ENCODE measurements around the gene HSFX3.
A peak's percentile ranks its signal among the peaks of the same experiment; 100 is the strongest.
"Not testable (repeated sequence)": the region's sequence is repeated elsewhere in the genome, so short reads cannot be mapped to it uniquely, and the experiment has no call there.

Gene HSFX3

DNA sequence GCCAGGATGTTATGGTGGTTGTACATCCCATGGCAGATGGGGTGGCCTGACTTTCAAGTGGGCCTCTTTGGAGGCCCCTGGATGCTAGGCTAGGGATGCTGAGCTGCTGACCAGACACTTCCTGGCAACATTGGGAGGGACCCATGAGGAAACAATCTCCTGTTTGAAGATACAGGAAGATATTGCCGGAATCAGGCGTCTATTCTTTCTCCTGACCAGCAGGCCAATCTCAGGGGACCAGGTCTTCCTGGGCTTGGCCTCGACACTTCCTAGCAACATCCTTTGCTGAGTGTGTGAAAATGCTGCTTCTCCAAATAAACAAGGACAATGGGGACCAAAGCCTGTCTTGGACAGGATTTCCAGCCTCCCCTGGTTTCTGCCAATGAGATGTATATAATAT, 1.9 kb downstream of the HSFX3 start:
- H3K4me3 ChIP-seq (IDR thresholded peaks at IDR 0.05; ENCODE audit: insufficient read depth, low read depth, low read length); H3K36me3 ChIP-seq (ENCODE audit: insufficient read depth); H3K27ac ChIP-seq; H4K20me1 ChIP-seq (ENCODE audit: insufficient read depth); H2AFZ ChIP-seq (ENCODE audit: low read depth); H3K27me3 ChIP-seq (ENCODE audit: insufficient read depth, low read depth); H3K4me1 ChIP-seq (ENCODE audit: low read depth, poor library complexity, severe bottlenecking); H3K79me2 ChIP-seq (ENCODE audit: insufficient read depth, low read depth); H3K4me2 ChIP-seq; H3K9ac ChIP-seq: not testable (repeated sequence)

- H3K36me3 ChIP-seq (ENCODE audit: insufficient read depth), result not testable (repeated sequence)
Measured at GRCh38 chrX:149546962-149547361, 2.8 kb downstream of the HSFX3 start.

GRCh38 chrX:149545545-149546543, 3.9 kb downstream of the HSFX3 start:
- H3K4me3 ChIP-seq (IDR thresholded peaks at IDR 0.05; ENCODE audit: insufficient read depth, low read depth, low read length); H3K9ac ChIP-seq; H4K20me1 ChIP-seq (ENCODE audit: insufficient read depth); H3K4me1 ChIP-seq (ENCODE audit: low read depth, poor library complexity, severe bottlenecking); H3K36me3 ChIP-seq (ENCODE audit: insufficient read depth); H3K27me3 ChIP-seq (ENCODE audit: insufficient read depth, low read depth); H3K27ac ChIP-seq; H2AFZ ChIP-seq (ENCODE audit: low read depth); H3K79me2 ChIP-seq (ENCODE audit: insufficient read depth, low read depth); H3K4me2 ChIP-seq: not testable (repeated sequence)

More at GRCh38 chrX:149546962-149547361, 2.8 kb downstream of the HSFX3 start:
- not testable (repeated sequence) for H3K9ac ChIP-seq; H3K27ac ChIP-seq; H3K27me3 ChIP-seq (ENCODE audit: insufficient read depth, low read depth); H3K79me2 ChIP-seq (ENCODE audit: insufficient read depth, low read depth); H4K20me1 ChIP-seq (ENCODE audit: insufficient read depth); H3K4me2 ChIP-seq; H2AFZ ChIP-seq (ENCODE audit: low read depth); H3K4me1 ChIP-seq (ENCODE audit: low read depth, poor library complexity, severe bottlenecking); H3K4me3 ChIP-seq (IDR thresholded peaks at IDR 0.05; ENCODE audit: insufficient read depth, low read depth, low read length)

DNA sequence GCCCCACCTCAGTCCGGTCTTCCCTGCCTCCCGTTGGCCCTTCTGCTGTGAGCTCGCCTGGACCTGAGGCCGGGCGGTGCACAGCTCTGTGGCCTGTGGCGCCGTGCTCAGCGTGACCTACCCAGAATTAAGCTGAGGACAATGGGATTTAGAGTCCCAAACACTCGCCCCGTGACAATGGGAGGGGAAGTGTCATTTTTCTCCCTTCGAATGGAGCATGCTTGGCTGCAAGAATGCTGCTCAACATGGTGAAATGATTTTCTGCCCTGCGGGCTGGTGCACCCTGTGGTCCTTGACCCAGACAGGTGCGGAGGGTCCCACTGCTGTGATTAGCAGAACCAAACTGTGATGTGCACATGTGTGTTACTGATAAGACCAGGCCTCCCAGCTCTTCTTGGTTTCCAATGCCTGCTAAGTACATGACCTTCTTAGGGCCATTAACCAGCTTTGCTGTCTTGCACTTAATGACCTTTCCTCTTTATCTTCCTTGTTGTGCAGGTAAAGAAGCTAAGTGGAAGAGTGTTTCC, 8.1 kb downstream of the HSFX3 start:
- Histone ChIP-seq H4K20me1 (ENCODE audit: insufficient read depth) (no peaks in the 10 kb centered on the region), H3K79me2 (ENCODE audit: insufficient read depth, low read depth) (peaks cover 5% of the 10 kb centered on the region; the same call in 1 of the 2 replicates), H3K4me2 (peak overlapping the region; percentile 84), H3K4me1 (ENCODE audit: low read depth, poor library complexity, severe bottlenecking) (no peaks in the 10 kb centered on the region), H3K9ac (peak overlapping the region; percentile 89), H3K27me3 (ENCODE audit: insufficient read depth, low read depth) (no peaks in the 10 kb centered on the region), H2AFZ (ENCODE audit: low read depth) (peak overlapping the region; percentile 69; the same call in 1 of the 2 replicates), H3K4me3 (IDR thresholded peaks at IDR 0.05; ENCODE audit: insufficient read depth, low read depth, low read length) (no peak overlapping the region), H3K27ac (peak overlapping the region; percentile 93), H3K36me3 (ENCODE audit: insufficient read depth) (no peaks in the 10 kb centered on the region)
- TF ChIP-seq, protein P1, sequence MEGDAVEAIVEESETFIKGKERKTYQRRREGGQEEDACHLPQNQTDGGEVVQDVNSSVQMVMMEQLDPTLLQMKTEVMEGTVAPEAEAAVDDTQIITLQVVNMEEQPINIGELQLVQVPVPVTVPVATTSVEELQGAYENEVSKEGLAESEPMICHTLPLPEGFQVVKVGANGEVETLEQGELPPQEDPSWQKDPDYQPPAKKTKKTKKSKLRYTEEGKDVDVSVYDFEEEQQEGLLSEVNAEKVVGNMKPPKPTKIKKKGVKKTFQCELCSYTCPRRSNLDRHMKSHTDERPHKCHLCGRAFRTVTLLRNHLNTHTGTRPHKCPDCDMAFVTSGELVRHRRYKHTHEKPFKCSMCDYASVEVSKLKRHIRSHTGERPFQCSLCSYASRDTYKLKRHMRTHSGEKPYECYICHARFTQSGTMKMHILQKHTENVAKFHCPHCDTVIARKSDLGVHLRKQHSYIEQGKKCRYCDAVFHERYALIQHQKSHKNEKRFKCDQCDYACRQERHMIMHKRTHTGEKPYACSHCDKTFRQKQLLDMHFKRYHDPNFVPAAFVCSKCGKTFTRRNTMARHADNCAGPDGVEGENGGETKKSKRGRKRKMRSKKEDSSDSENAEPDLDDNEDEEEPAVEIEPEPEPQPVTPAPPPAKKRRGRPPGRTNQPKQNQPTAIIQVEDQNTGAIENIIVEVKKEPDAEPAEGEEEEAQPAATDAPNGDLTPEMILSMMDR (conservative IDR thresholded peaks at IDR 0.05; ENCODE audit: low read depth, low read length), result no peak

GRCh38 chrX:149540621-149541520, 8.9 kb downstream of the HSFX3 start, which contains the start of gene EOLA1:
TSS of gene EOLA1 (plus strand) at chrX:149541012. CDS start at chrX:149545631, 4,619 bp downstream.
- H3K4me1 ChIP-seq (ENCODE audit: low read depth, poor library complexity, severe bottlenecking), result no peaks in the 10 kb centered on the region
- no peak within 1 kb of the TSS for H3K4me3 ChIP-seq (IDR thresholded peaks at IDR 0.05; ENCODE audit: insufficient read depth, low read depth, low read length)
- no peaks in the 10 kb centered on the region for H4K20me1 ChIP-seq (ENCODE audit: insufficient read depth)
- H2AFZ ChIP-seq (ENCODE audit: low read depth), result peak within 1 kb of the TSS; percentile 69
- peaks cover 5% of the 10 kb centered on the region; the same call in 1 of the 2 replicates for H3K79me2 ChIP-seq (ENCODE audit: insufficient read depth, low read depth)
- peak within 1 kb of the TSS; percentile 89 for H3K9ac ChIP-seq
- TF ChIP-seq, protein P1 (conservative IDR thresholded peaks at IDR 0.05; ENCODE audit: low read depth, low read length), result no peak
- no peaks in the 10 kb centered on the region for H3K36me3 ChIP-seq (ENCODE audit: insufficient read depth)
- peak within 1 kb of the TSS; percentile 84 for H3K4me2 ChIP-seq
- H3K27ac ChIP-seq, result peak within 1 kb of the TSS; percentile 93
- H3K27me3 ChIP-seq (ENCODE audit: insufficient read depth, low read depth), result no peaks in the 10 kb centered on the region
